ENCODE measurements around the gene EMILIN2. TPM values are rescaled to one million over a fixed set of nuclear protein-coding genes. Genes with fewer than 3 reads are reported as not detected.
"Not testable (repeated sequence)": the region's sequence is repeated elsewhere in the genome, so short reads cannot be mapped to it uniquely, and the experiment has no call there.

EMILIN2 gene
- total RNA-seq, 1 experiment from 2014 or later, result 8.0 TPM

DNA sequence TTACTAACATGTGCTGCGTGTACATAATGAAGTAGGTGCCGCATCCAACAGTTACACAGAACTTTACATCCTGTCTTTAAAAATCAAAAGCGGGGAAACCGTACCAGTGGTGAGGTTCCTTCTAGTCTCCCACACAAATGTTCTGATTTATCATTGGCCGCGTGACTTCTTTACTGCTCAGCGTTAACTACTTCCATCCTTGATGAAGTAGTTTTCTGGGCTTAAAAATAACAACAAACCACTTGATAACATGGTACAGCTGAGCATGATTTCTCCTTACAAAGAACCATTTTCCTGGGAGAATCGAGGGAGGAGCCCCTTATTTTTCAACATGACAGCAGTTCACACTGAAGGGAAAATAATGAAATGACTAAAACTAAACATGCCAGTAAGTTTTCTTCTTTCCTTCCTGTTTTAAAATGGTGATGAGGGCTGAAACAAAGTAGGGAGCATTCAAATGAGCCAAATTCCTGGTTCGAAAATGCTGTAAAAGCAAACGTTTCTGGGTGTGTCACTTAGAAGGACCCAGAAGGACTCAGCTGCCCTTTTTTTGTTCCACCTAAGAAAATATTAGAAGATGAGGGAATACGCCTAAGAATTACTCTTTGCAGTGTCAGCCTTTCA is 9.9 kb downstream of the EMILIN2 start:
- H3K9me3 Mint-ChIP-seq (ENCODE audit: low read depth, unreplicated experiment), result no peaks in the 10 kb centered on the region
- H3K27ac Mint-ChIP-seq (ENCODE audit: unreplicated experiment), result no peak overlapping the region
- H3K4me3 Mint-ChIP-seq (ENCODE audit: low read depth, unreplicated experiment), result no peak overlapping the region
- TF ChIP-seq, protein P1, sequence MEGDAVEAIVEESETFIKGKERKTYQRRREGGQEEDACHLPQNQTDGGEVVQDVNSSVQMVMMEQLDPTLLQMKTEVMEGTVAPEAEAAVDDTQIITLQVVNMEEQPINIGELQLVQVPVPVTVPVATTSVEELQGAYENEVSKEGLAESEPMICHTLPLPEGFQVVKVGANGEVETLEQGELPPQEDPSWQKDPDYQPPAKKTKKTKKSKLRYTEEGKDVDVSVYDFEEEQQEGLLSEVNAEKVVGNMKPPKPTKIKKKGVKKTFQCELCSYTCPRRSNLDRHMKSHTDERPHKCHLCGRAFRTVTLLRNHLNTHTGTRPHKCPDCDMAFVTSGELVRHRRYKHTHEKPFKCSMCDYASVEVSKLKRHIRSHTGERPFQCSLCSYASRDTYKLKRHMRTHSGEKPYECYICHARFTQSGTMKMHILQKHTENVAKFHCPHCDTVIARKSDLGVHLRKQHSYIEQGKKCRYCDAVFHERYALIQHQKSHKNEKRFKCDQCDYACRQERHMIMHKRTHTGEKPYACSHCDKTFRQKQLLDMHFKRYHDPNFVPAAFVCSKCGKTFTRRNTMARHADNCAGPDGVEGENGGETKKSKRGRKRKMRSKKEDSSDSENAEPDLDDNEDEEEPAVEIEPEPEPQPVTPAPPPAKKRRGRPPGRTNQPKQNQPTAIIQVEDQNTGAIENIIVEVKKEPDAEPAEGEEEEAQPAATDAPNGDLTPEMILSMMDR (IDR thresholded peaks at IDR 0.05; ENCODE audit: unreplicated experiment), result no peak
- no peaks in the 10 kb centered on the region for H3K4me1 Mint-ChIP-seq (ENCODE audit: low read depth, unreplicated experiment)
- peaks cover 68% of the 10 kb centered on the region for H3K27me3 Mint-ChIP-seq (ENCODE audit: unreplicated experiment)
- intact Hi-C loops (cut with micrococcal nuclease; ENCODE audit: unreplicated experiment), result no loop called here
- no TSS peak for BruUV-seq (replicated peaks)
- CTCF ChIA-PET, result no interaction called here
- H3K36me3 Mint-ChIP-seq (ENCODE audit: insufficient read depth, unreplicated experiment), result no peaks in the 10 kb centered on the region
- DNase-seq, result no peak

DNA sequence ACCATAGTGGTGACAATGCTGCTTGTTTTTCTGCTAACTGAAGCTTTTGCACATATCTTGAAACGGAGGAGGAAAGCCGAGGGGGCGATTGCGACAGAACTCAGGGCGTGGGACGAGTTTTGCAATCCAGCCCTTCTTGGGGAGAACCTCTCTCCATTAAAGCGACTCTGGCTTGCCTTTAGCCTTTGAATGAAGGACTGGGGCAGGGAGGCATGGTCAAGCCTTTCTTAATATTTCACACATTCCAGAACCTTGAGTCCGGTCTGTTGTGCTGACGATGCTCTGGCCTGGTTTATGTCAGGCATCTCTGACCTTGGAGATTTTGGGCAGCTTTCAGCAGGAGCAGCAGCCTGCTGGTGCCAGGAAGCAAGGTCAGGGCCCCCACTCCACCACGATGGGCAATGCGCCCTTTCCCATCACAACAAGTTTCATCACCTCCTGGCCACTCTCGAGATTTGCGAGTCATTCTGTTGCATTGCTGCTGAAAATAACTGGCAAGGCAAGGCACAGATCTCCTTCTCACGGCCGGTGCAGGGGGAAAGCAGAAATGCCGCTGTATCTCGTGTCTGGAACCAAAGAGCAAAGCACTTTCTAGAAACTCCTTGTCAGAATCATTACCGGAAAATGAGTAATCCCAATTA is 10.8 kb downstream of the EMILIN2 start:
- Mint-ChIP-seq H3K4me1 (ENCODE audit: low read depth, unreplicated experiment) (no peaks in the 10 kb centered on the region), H3K4me3 (ENCODE audit: low read depth, unreplicated experiment) (no peak overlapping the region), H3K9me3 (ENCODE audit: low read depth, unreplicated experiment) (no peaks in the 10 kb centered on the region), H3K27me3 (ENCODE audit: unreplicated experiment) (peaks cover 68% of the 10 kb centered on the region), H3K36me3 (ENCODE audit: insufficient read depth, unreplicated experiment) (no peaks in the 10 kb centered on the region), H3K27ac (ENCODE audit: unreplicated experiment) (no peak overlapping the region)
- CTCF ChIA-PET, result no interaction called here
- no TSS peak for BruUV-seq (replicated peaks)
- TF ChIP-seq, protein P1 (IDR thresholded peaks at IDR 0.05; ENCODE audit: unreplicated experiment), result no peak
- no peak for DNase-seq
- intact Hi-C loops (cut with micrococcal nuclease; ENCODE audit: unreplicated experiment), result no loop called here

DNA sequence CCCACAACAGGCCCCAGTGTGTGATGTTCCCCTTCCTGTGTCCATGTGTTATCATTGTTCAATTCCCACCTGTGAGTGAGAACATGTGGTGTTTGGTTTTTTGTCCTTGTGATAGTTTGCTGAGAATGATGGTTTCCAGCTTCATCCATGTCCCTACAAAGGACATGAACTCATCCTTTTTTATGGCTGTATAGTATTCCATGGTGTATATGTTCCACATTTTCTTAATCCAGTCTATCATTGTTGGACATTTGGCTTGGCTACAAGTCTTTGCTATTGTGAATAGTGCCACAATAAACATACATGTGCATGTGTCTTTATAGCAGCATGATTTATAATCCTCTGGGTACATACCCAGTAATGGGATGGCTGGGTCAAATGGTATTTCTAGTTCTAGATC is 13.6 kb downstream of the EMILIN2 start:
- DNase-seq; H3K4me1 Mint-ChIP-seq (ENCODE audit: low read depth, unreplicated experiment); intact Hi-C loops (cut with micrococcal nuclease; ENCODE audit: unreplicated experiment); CTCF ChIA-PET; H3K36me3 Mint-ChIP-seq (ENCODE audit: insufficient read depth, unreplicated experiment); H3K4me3 Mint-ChIP-seq (ENCODE audit: low read depth, unreplicated experiment); H3K9me3 Mint-ChIP-seq (ENCODE audit: low read depth, unreplicated experiment); H3K27ac Mint-ChIP-seq (ENCODE audit: unreplicated experiment); BruUV-seq (replicated peaks): not testable (repeated sequence)
- H3K27me3 Mint-ChIP-seq (ENCODE audit: unreplicated experiment), result peaks cover 74% of the 10 kb centered on the region

DNA sequence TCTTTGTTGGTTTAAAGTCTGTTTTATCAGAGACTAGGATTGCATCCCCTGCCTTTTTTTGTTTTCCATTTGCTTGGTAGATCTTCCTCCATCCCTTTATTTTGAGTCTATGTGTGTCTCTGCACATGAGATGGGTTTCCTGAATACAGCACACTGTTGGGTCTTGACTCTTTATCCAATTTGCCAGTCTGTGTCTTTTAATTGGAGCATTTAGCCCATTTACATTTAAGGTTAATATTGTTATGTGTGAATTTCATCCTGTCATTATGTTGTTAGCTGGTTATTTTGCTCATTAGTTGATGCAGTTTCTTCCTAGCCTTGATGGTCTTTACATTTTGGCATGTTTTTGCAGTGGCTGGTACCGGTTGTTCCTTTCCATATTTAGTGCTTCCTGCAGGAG is 17.2 kb downstream of the EMILIN2 start:
- CTCF ChIA-PET; H3K4me1 Mint-ChIP-seq (ENCODE audit: low read depth, unreplicated experiment); intact Hi-C loops (cut with micrococcal nuclease; ENCODE audit: unreplicated experiment); H3K36me3 Mint-ChIP-seq (ENCODE audit: insufficient read depth, unreplicated experiment); H3K4me3 Mint-ChIP-seq (ENCODE audit: low read depth, unreplicated experiment); BruUV-seq (replicated peaks); H3K9me3 Mint-ChIP-seq (ENCODE audit: low read depth, unreplicated experiment); DNase-seq; H3K27ac Mint-ChIP-seq (ENCODE audit: unreplicated experiment): not testable (repeated sequence)
- H3K27me3 Mint-ChIP-seq (ENCODE audit: unreplicated experiment), result peaks cover 50% of the 10 kb centered on the region

DNA sequence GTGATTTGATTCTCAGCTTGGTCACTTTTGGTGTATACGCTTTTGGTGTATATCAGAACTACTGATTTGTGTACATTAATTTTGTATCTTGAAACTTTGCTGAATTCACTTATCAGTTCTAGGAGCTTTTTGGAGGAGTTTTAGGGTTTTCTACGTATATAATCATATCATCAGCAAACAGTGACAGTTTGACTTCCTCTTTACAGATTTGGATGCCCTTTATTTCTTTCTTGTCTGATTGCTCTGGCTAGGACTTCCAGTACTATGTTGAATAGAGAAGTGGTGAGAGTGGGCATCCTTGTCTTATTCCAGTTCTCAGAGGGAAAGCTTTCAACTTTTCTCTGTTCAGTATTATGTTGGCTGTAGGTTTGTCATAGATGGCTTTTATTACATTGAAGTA is 19.7 kb downstream of the EMILIN2 start:
- intact Hi-C loops (cut with micrococcal nuclease; ENCODE audit: unreplicated experiment); H3K4me3 Mint-ChIP-seq (ENCODE audit: low read depth, unreplicated experiment); H3K27ac Mint-ChIP-seq (ENCODE audit: unreplicated experiment); H3K4me1 Mint-ChIP-seq (ENCODE audit: low read depth, unreplicated experiment); H3K9me3 Mint-ChIP-seq (ENCODE audit: low read depth, unreplicated experiment); BruUV-seq (replicated peaks); H3K36me3 Mint-ChIP-seq (ENCODE audit: insufficient read depth, unreplicated experiment); CTCF ChIA-PET; DNase-seq: not testable (repeated sequence)
- H3K27me3 Mint-ChIP-seq (ENCODE audit: unreplicated experiment), result peaks cover 53% of the 10 kb centered on the region

DNA sequence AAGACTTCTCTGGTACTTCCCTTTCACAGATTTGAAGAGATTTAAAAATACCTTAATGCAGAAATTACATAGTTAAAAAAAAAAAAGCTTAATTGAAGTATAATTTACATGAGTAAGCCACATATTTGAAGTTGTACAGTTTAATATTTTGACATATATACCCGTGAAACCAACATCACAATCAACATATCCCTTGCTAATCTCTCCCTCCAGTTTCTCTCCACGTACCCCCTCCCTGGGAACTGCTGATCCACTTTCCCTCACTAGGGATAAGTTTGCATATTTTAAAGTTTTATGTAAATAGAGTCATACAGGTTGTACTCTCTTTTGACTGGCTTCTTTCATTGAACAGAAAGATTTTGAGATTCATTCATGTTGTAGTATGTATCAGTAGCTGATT is 22.4 kb downstream of the EMILIN2 start:
- peaks cover 3% of the 10 kb centered on the region for H3K9me3 Mint-ChIP-seq (ENCODE audit: low read depth, unreplicated experiment)
- H3K4me3 Mint-ChIP-seq (ENCODE audit: low read depth, unreplicated experiment), result no peak overlapping the region
- CTCF ChIA-PET, result no interaction called here
- BruUV-seq (replicated peaks), result no TSS peak
- TF ChIP-seq, protein P1 (IDR thresholded peaks at IDR 0.05; ENCODE audit: unreplicated experiment), result no peak
- no peaks in the 10 kb centered on the region for H3K36me3 Mint-ChIP-seq (ENCODE audit: insufficient read depth, unreplicated experiment)
- no peaks in the 10 kb centered on the region for H3K4me1 Mint-ChIP-seq (ENCODE audit: low read depth, unreplicated experiment)
- H3K27ac Mint-ChIP-seq (ENCODE audit: unreplicated experiment), result no peak overlapping the region
- DNase-seq, result no peak
- intact Hi-C loops (cut with micrococcal nuclease; ENCODE audit: unreplicated experiment), result no loop called here
- peaks cover 32% of the 10 kb centered on the region for H3K27me3 Mint-ChIP-seq (ENCODE audit: unreplicated experiment)
